Fibroblast of villous mesenchyme (primary cell): ENCODE measurements around the gene PTOV1. TPM values are rescaled to one million over a fixed set of nuclear protein-coding genes. Genes with fewer than 3 reads are reported as not detected.

Experiments
- DNase-seq: peaks from one replicate; pipeline ENCODE4 v3.0.0-alpha.2; 2010; ENCODE audit warnings: low read depth
- H3K4me3 ChIP-seq: 2 replicates; pipeline ENCODE4 v1.5.1; 2011; ENCODE audit warnings: low read depth, mild to moderate bottlenecking, low read length
- total RNA-seq: library from RNA; depleted of rRNA; stranded (reverse); fragments of >200 nt; gene quantifications from 2 replicates; pipeline ENCODE4 v1.2.3, GENCODE V29; 2012
- TF ChIP-seq, protein P1 (sequence below): IDR thresholded peaks from 2 replicates; pipeline ENCODE4 v1.5.1; 2012; ENCODE audit warnings: low read depth, mild to moderate bottlenecking, low read length; ENCODE audit not compliant: insufficient read depth

The PTOV1 gene
- total RNA-seq, 1 donor: 47.9 TPM

- no peak overlapping the region for H3K4me3 ChIP-seq
- TF ChIP-seq, protein P1, sequence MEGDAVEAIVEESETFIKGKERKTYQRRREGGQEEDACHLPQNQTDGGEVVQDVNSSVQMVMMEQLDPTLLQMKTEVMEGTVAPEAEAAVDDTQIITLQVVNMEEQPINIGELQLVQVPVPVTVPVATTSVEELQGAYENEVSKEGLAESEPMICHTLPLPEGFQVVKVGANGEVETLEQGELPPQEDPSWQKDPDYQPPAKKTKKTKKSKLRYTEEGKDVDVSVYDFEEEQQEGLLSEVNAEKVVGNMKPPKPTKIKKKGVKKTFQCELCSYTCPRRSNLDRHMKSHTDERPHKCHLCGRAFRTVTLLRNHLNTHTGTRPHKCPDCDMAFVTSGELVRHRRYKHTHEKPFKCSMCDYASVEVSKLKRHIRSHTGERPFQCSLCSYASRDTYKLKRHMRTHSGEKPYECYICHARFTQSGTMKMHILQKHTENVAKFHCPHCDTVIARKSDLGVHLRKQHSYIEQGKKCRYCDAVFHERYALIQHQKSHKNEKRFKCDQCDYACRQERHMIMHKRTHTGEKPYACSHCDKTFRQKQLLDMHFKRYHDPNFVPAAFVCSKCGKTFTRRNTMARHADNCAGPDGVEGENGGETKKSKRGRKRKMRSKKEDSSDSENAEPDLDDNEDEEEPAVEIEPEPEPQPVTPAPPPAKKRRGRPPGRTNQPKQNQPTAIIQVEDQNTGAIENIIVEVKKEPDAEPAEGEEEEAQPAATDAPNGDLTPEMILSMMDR: no peak
- no peak for DNase-seq
Measured at GRCh38 chr19:49855676-49856573, 5.0 kb downstream of the PTOV1 start.

GRCh38 chr19:49856574-49857021 lies 5.6 kb downstream of the PTOV1 start:
- TF ChIP-seq, protein P1: no peak
- no peak overlapping the region for H3K4me3 ChIP-seq
- no peak for DNase-seq

GRCh38 chr19:49857061-49857837 lies 6.3 kb downstream of the PTOV1 start:
- H3K4me3 ChIP-seq: no peak overlapping the region
- DNase-seq: no peak
- TF ChIP-seq, protein P1: no peak

GRCh38 chr19:49857838-49858087 lies 6.8 kb downstream of the PTOV1 start:
- no peak overlapping the region for H3K4me3 ChIP-seq
- TF ChIP-seq, protein P1: no peak
- no peak for DNase-seq

DNA sequence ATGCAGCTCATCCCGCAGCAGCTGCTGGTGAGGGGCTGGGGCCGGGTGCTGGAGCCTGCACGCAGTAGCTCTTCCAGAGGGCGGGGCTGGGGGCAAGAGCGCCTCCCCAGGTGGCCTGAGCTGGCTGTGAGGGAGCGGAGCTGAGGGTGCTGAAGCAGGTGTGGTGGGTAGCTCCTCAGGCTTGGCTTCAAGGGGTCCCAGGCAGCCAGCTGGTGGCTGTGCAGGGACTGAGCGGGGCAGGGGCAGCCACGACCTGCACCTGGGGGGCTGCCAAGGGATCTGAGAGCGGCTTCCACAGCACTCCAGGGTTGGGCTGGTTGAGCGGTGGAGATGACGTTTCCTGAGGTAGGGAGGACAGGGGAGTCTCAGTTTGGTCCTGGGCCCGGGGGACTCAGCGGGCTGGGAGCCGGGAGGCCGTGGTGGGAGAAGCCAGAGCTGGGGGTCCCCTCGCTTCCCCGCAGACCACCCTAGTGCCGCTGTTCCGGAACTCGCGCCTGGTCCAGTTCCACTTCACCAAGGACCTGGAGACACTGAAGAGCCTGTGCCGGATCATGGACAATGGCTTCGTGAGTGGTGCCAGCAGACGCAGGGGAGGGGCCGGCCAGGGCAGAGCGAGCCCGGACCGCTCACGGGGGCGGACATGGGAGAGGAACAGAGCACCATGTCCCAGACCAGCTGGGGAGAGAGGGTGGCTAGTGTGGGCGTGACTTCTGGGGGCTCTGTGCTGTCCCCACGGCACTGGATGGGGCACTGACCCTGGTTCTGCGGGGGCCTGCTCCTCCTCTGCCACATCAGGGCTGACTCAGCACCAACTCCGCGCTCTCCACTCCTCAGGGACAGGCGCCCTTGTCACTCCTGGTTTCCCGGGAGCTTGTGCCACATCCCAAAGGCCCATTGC lies 7.4 kb downstream of the PTOV1 start:
- no peak overlapping the region for H3K4me3 ChIP-seq
- DNase-seq: no peak
- TF ChIP-seq, protein P1: no peak

DNA sequence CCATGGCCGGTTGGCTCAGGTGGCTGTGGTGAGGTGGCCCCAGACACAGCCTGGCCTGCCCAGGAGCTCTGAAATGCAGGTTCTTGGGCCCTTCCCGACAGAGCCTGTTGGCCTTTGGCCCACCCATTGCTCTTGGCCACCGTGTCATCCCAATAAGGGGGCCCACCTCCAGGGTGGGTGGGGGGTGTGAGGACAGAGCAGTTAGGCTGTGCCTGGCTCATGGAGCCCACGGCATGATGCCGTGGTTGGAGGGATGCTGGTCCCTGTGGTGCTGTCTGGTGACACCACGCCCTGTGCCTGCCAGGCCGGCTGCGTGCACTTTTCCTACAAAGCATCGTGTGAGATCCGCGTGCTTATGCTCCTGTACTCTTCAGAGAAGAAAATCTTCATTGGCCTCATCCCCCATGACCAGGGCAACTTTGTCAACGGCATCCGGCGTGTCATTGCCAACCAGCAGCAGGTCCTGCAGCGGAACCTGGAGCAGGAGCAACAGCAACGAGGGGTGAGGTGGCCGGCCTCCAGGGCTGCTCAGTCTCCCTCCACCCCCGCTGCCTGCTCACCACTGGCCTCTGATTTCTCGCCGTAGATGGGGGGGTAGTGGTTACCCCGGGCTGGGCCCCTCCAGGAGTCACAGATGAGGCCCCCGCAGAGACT lies 8.8 kb downstream of the PTOV1 start:
- TF ChIP-seq, protein P1: no peak
- no peak for DNase-seq
- no peak overlapping the region for H3K4me3 ChIP-seq
